ENCODE data around the gene DDX41.

DDX41 gene

GRCh38 chr5:177470759-177471536, 45.8 kb downstream of the DDX41 start:
- no peak for DNase-seq (ENCODE audit: low spot score)
- in situ Hi-C loops (cut with MboI; ENCODE audit: low pct_unique_long_range_greater_than_20kb, low sequenced_read_pairs, unreplicated experiment) = no loop called here
- no peak for TF ChIP-seq CTCF (IDR thresholded peaks at IDR 0.05; ENCODE audit: extremely low read depth, insufficient read depth, missing control alignments)

GRCh38 chr5:177469750-177470525, 46.8 kb downstream of the DDX41 start:
- no peak for DNase-seq (ENCODE audit: low spot score)
- in situ Hi-C loops (cut with MboI; ENCODE audit: low pct_unique_long_range_greater_than_20kb, low sequenced_read_pairs, unreplicated experiment) = no loop called here
- no peak for TF ChIP-seq CTCF (IDR thresholded peaks at IDR 0.05; ENCODE audit: extremely low read depth, insufficient read depth, missing control alignments)

DNA sequence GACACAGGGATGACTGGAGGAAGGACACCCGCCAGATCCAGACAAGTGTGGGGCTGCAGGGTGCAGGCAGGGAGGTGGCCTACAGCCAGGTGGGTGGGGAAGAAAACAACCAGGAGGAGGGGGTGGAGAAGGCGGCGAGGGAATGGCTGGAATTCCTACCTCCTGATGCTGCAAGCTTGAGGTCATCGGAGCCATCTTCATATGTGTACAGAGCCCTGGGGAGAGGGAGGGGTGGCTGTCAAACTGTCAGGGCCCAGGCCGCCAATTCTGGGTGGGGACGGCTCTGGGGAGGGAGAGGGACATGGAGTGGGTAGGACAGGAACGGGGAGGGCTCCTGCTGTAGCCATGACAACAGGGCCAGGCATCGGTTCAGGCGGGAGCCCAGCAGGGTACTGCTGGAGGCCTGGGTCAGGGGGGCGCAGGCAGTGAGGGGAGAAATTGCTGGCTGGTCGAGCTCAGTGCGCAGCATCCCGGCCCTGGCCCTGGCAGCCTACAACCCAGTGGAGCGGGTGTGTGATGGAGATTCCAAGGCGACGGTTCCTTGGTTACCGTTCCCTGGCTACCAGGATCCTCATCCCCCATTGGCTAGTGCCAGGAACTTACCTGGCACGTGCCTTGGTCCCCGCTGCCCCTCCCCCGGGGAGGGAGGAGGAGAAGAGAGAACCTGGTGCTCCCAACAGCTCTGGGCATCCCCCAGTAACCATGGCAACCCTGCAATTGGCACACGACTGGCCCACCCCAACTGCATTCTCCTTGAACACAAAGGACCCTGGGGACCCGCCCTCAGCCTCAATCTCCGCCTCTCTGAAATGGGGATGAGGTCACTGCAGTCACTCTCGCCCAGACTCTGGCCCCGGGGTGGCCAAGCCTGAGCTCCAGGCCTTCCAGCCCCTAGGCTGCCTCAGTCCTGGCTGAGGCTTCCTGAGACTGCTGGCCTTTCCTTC, 47.8 kb downstream of the DDX41 start:
- DNase-seq (ENCODE audit: low spot score) = no peak
- in situ Hi-C loops (cut with MboI; ENCODE audit: low pct_unique_long_range_greater_than_20kb, low sequenced_read_pairs, unreplicated experiment) = no loop called here
- TF ChIP-seq CTCF (IDR thresholded peaks at IDR 0.05; ENCODE audit: extremely low read depth, insufficient read depth, missing control alignments) = no peak

GRCh38 chr5:177468329-177468684, 48.5 kb downstream of the DDX41 start:
- TF ChIP-seq CTCF (IDR thresholded peaks at IDR 0.05; ENCODE audit: extremely low read depth, insufficient read depth, missing control alignments) = no peak
- in situ Hi-C loops (cut with MboI; ENCODE audit: low pct_unique_long_range_greater_than_20kb, low sequenced_read_pairs, unreplicated experiment) = no loop called here
- no peak for DNase-seq (ENCODE audit: low spot score)

GRCh38 chr5:177467436-177467835, 49.3 kb downstream of the DDX41 start:
- in situ Hi-C loops (cut with MboI; ENCODE audit: low pct_unique_long_range_greater_than_20kb, low sequenced_read_pairs, unreplicated experiment) = no loop called here
- DNase-seq (ENCODE audit: low spot score) = no peak
- TF ChIP-seq CTCF (IDR thresholded peaks at IDR 0.05; ENCODE audit: extremely low read depth, insufficient read depth, missing control alignments) = no peak

GRCh38 chr5:177466861-177467260, 49.9 kb downstream of the DDX41 start:
- in situ Hi-C loops (cut with MboI; ENCODE audit: low pct_unique_long_range_greater_than_20kb, low sequenced_read_pairs, unreplicated experiment) = no loop called here
- no peak for DNase-seq (ENCODE audit: low spot score)
- no peak for TF ChIP-seq CTCF (IDR thresholded peaks at IDR 0.05; ENCODE audit: extremely low read depth, insufficient read depth, missing control alignments)

All from GM13977 (cell line).